HG03095 (cell line): ENCODE measurements around the gene PARN.

ENCODE experiments used
- ATAC-seq: cut with Tn5 transposase; IDR thresholded peaks from one replicate; pipeline ENCODE4 v1.9.1; 2021; ENCODE audit warnings: moderate library complexity; ENCODE audit not compliant: unreplicated experiment

Gene PARN

GRCh38 chr16:14501331-14502255, 128.5 kb downstream of the PARN start:
- ATAC-seq: no peak

- ATAC-seq: no peak
Measured at GRCh38 chr16:14500791-14501190, 129.3 kb downstream of the PARN start.

DNA sequence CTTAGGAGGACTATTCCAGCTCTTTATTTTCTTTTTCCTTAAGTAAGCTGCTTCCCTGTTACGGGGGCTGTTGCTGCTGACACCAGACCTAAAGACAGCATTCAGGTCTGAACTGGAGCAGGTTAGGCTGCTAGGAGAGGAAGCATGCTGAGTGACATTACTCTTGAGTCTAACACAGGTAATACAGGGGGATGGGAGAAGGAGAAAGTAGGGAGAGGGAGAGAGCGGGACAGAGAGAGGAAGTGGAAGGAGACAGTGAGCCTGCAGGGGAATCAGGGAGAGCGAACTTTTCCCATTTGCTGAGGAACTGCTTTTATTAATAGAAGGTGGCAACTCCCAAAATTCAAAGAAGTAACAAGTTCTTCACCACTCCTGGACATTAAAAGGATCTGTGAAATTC, 130.9 kb downstream of the PARN start:
- no peak for ATAC-seq

- no peak for ATAC-seq
Measured at GRCh38 chr16:14497245-14498082, 132.6 kb downstream of the PARN start.

DNA sequence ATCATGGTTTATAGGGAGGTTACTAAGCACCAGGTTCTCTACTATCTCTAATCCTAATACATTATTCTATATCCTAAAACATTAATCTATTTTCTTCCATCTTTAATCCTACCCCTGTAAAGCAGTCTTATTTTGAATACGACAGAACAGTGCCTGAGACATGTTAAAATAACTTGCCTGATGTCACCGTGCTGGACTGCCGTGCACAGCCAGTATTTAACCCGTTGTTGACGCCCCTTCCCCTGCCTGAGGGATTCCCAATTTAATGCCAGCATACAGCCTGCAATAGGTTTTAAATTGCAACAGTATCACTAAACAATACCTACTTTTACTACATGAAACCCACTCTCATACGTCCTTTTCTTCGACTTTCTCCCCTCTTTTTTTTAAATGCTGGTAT, 133.3 kb downstream of the PARN start:
- no peak for ATAC-seq

DNA sequence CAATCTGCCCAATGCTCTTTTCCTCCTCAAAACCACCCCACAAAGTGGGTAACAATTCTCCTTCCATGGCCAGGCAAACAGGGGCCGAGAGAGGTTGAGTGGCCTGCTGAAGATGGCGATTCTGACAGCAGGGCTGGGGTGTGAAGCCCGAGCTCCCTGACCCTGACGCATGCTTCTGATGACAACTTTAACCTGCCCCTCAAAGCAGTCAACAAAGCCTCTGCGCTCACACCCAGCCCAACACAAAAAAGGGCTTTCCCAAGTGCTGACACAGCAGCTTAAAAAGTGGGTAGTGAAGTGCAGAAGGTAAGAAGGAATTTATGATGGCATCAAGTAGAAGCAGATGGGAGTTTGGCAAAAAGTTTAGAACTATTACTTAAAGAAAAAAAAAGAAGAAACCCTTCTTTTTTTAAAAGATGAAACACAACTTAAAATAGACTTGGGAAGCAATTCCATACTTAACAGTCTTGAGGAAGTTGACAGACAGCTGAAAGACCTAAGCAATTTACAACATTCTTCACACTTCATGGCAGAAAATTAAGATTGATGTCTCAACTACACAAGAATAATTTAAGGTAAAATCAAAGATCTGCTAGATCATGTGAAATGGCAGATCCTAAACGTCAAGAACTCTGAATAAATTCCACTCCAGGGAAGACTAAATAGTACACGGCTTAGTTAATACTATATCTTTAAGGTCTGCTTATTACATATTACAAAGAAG, 133.9 kb downstream of the PARN start:
- no peak for ATAC-seq

GRCh38 chr16:14495213-14496046, 134.6 kb downstream of the PARN start:
- no peak for ATAC-seq

GRCh38 chr16:14494396-14494966, 135.6 kb downstream of the PARN start:
- no peak for ATAC-seq

DNA sequence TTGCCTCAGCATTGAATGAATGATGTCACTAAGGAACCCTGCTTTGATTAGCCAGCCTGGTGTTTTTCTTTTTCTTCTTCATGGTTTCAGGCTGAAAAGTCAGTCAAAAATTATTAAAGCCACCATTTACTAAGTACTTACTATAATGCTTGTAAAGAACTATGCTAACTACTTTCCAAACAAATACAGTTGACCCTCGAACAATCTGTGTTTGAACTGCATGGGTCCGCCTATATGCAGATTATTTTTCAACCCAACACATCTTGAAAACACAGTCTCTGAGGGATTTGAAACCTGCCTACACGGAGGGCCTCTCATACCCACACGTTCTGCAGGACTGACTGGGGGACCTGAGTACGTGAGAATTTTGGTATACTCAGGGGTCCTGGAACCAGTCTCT, 136.3 kb downstream of the PARN start:
- ATAC-seq: no peak

GRCh38 chr16:14492614-14493013, 137.4 kb downstream of the PARN start:
- no peak for ATAC-seq

GRCh38 chr16:14491861-14492529, 138.1 kb downstream of the PARN start:
- ATAC-seq: no peak

- ATAC-seq: no peak
Measured at GRCh38 chr16:14490235-14490634, 139.8 kb downstream of the PARN start.

- no peak for ATAC-seq
Measured at GRCh38 chr16:14489460-14489859, 140.6 kb downstream of the PARN start.

DNA sequence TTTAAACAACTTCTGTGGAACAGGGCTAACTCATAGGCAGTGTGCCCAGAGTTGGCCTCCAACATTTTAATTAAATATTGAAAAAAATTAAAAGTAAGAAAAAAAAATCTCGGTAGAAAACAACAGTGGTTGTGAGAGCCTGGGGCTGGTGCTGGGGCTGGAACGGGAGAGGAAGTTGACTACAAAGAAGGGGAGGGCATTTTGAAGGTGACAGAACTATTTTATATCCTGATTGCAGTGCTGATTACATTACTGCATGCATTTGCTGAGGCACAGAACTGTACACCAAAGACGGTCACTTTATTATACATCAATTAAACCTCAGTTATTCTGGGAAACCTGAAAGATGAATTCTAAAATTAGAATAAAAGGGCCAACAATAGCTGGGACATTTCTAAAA, 142.5 kb downstream of the PARN start:
- ATAC-seq: no peak

GRCh38 chr16:14486520-14487303, 143.3 kb downstream of the PARN start:
- ATAC-seq: no peak

DNA sequence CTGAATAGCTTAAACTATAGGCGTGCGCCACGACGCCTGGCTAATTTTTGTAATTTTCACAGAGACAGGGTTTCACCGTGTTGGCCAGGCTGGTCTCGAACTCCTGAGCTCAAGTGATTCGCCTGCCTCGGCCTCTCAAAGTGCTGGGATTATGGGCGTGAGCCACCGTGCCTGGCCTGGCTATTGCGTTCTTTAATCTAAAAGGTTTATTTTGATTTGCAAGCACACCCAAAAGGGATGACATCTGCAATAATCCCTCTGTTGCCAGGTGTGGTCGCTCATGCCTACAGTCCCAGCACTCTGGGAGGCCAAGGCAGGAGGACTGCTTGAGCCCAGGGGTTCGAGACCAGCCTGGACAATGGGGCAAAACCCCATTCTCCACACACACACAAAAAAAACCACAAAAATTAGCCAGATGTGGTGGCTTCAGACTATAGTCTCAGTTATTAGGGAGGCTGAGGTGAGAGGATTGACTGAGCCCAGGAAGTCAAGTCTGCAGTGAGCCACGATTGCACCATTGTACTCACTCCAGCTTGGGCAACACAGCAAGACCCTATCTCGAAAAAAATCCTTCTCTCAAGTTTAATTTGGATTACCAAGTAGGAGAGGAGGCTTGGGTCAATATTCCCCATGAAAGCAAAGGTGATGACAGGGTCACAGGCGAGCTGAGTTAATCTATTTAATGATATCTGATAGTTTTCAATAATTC, 144.1 kb downstream of the PARN start:
- no peak for ATAC-seq

GRCh38 chr16:14485121-14485551, 144.9 kb downstream of the PARN start:
- ATAC-seq: no peak

- ATAC-seq: no peak
Measured at GRCh38 chr16:14483819-14484385, 146.2 kb downstream of the PARN start.
